Activated T-cell treated with anti-CD3 and anti-CD28 coated beads, Interleukin-2, amount 50 U/mL, for 4 hours (primary cell): ENCODE data around the gene ANKRD33B. TPM values are rescaled to one million over a fixed set of nuclear protein-coding genes. Genes with fewer than 3 reads are reported as not detected.
"Not testable (repeated sequence)": the region's sequence is repeated elsewhere in the genome, so short reads cannot be mapped to it uniquely, and the experiment has no call there.

Experiments
- ATAC-seq, 2 donors: fragments of 200-7000 bp; cut with Tn5 transposase; one replicate each; pipeline ENCODE4 v1.10.0; 2021
- DNase-seq: peaks from one replicate; pipeline ENCODE4 v3.0.0-alpha.2; 2020
- H3K27me3 Mint-ChIP-seq: one replicate; pipeline ENCODE4 v1.8.0; 2021; ENCODE audit warnings: low read depth, mixed read lengths
- H3K36me3 Mint-ChIP-seq: one replicate; pipeline ENCODE4 v1.8.0; 2022; ENCODE audit warnings: mixed read lengths; ENCODE audit not compliant: insufficient read depth
- H3K4me1 Mint-ChIP-seq: one replicate; pipeline ENCODE4 v1.8.0; 2021; ENCODE audit warnings: low read depth, mixed read lengths
- H3K4me3 Mint-ChIP-seq: one replicate; pipeline ENCODE4 v1.8.0; 2021; ENCODE audit warnings: mild to moderate bottlenecking, moderate library complexity, mixed read lengths
- H3K9me3 Mint-ChIP-seq: one replicate; pipeline ENCODE4 v1.8.0; 2021; ENCODE audit warnings: mixed read lengths
- total RNA-seq, 3 donors: library from RNA; stranded (reverse); gene quantifications; one replicate each; pipeline ENCODE4 v1.2.1, GENCODE V29; 2021

The ANKRD33B gene
- total RNA-seq, 3 donors from 2014 or later = 7.7 to 20.2 (median 9.7) TPM

- H3K9me3 Mint-ChIP-seq = no peaks in the 10 kb centered on the region
- no peak for DNase-seq
- no peaks in the 10 kb centered on the region for H3K36me3 Mint-ChIP-seq
- H3K27me3 Mint-ChIP-seq = peaks cover 2% of the 10 kb centered on the region
- H3K4me3 Mint-ChIP-seq = peak overlapping the region; percentile 71
- H3K4me1 Mint-ChIP-seq = peaks cover 33% of the 10 kb centered on the region
- peak; percentile 6 to 13 for ATAC-seq
These were observed 63.4 kb downstream of the ANKRD33B start for GRCh38 chr5:10627160-10627701.

GRCh38 chr5:10628601-10629000, 64.7 kb downstream of the ANKRD33B start:
- peaks cover 44% of the 10 kb centered on the region for H3K4me1 Mint-ChIP-seq

GRCh38 chr5:10629682-10630081, 65.8 kb downstream of the ANKRD33B start:
- Mint-ChIP-seq H3K4me1 (peaks cover 55% of the 10 kb centered on the region), H3K36me3 (no peaks in the 10 kb centered on the region), H3K9me3 (no peaks in the 10 kb centered on the region), H3K4me3 (no peak overlapping the region), H3K27me3 (peaks cover 2% of the 10 kb centered on the region)
- ATAC-seq = no peak
- DNase-seq = no peak

More at GRCh38 chr5:10628601-10629000, 64.7 kb downstream of the ANKRD33B start:
- DNase-seq (no peak), ATAC-seq (no peak)
- Mint-ChIP-seq H3K4me3 (no peak overlapping the region), H3K27me3 (peaks cover 2% of the 10 kb centered on the region), H3K9me3 (no peaks in the 10 kb centered on the region), H3K36me3 (no peaks in the 10 kb centered on the region)

GRCh38 chr5:10630126-10630525, 66.3 kb downstream of the ANKRD33B start:
- H3K4me1 Mint-ChIP-seq = peaks cover 59% of the 10 kb centered on the region

GRCh38 chr5:10630744-10631143, 66.9 kb downstream of the ANKRD33B start:
- DNase-seq, ATAC-seq, H3K36me3 Mint-ChIP-seq, H3K27me3 Mint-ChIP-seq, H3K9me3 Mint-ChIP-seq, H3K4me3 Mint-ChIP-seq: not testable (repeated sequence)
- H3K4me1 Mint-ChIP-seq = peaks cover 66% of the 10 kb centered on the region

More at GRCh38 chr5:10630126-10630525, 66.3 kb downstream of the ANKRD33B start:
- no peaks in the 10 kb centered on the region for H3K9me3 Mint-ChIP-seq
- ATAC-seq = no peak
- H3K27me3 Mint-ChIP-seq = peaks cover 2% of the 10 kb centered on the region
- H3K4me3 Mint-ChIP-seq = no peak overlapping the region
- H3K36me3 Mint-ChIP-seq = no peaks in the 10 kb centered on the region
- DNase-seq = no peak

- peaks cover 73% of the 10 kb centered on the region for H3K4me1 Mint-ChIP-seq
- no peaks in the 10 kb centered on the region for H3K9me3 Mint-ChIP-seq
- no peak for ATAC-seq
- H3K27me3 Mint-ChIP-seq = peaks cover 2% of the 10 kb centered on the region
- DNase-seq = no peak
- H3K36me3 Mint-ChIP-seq = no peaks in the 10 kb centered on the region
- peak overlapping the region; percentile 67 for H3K4me3 Mint-ChIP-seq
These were observed 67.6 kb downstream of the ANKRD33B start for GRCh38 chr5:10631316-10631996.

- peak overlapping the region; percentile 67 for H3K4me3 Mint-ChIP-seq
- no peak for DNase-seq
- ATAC-seq = peak; percentile 15 to 20
- no peaks in the 10 kb centered on the region for H3K9me3 Mint-ChIP-seq
- H3K4me1 Mint-ChIP-seq = peaks cover 76% of the 10 kb centered on the region
- peaks cover 2% of the 10 kb centered on the region for H3K27me3 Mint-ChIP-seq
- no peaks in the 10 kb centered on the region for H3K36me3 Mint-ChIP-seq
These were observed 68.4 kb downstream of the ANKRD33B start for GRCh38 chr5:10632110-10632761.

- ATAC-seq (no peak), DNase-seq (no peak)
- H3K27me3 Mint-ChIP-seq = peaks cover 2% of the 10 kb centered on the region
- H3K4me1 Mint-ChIP-seq = peaks cover 68% of the 10 kb centered on the region
- H3K4me3 Mint-ChIP-seq = peak overlapping the region; percentile 50
- H3K9me3 Mint-ChIP-seq = peaks cover under 1% of the 10 kb centered on the region
- no peaks in the 10 kb centered on the region for H3K36me3 Mint-ChIP-seq
These were observed 69.6 kb downstream of the ANKRD33B start for GRCh38 chr5:10633271-10634049.

GRCh38 chr5:10634050-10634449, 70.2 kb downstream of the ANKRD33B start:
- peaks cover 4% of the 10 kb centered on the region for H3K9me3 Mint-ChIP-seq

GRCh38 chr5:10634562-10634961, 70.7 kb downstream of the ANKRD33B start:
- DNase-seq (no peak), ATAC-seq (no peak)
- Mint-ChIP-seq H3K36me3 (no peaks in the 10 kb centered on the region), H3K9me3 (peaks cover 4% of the 10 kb centered on the region), H3K4me3 (no peak overlapping the region), H3K4me1 (peaks cover 65% of the 10 kb centered on the region), H3K27me3 (no peaks in the 10 kb centered on the region)

More at GRCh38 chr5:10634050-10634449, 70.2 kb downstream of the ANKRD33B start:
- ATAC-seq (no peak), DNase-seq (no peak)
- peak overlapping the region; percentile 50 for H3K4me3 Mint-ChIP-seq
- no peaks in the 10 kb centered on the region for H3K36me3 Mint-ChIP-seq
- peaks cover 2% of the 10 kb centered on the region for H3K27me3 Mint-ChIP-seq
- H3K4me1 Mint-ChIP-seq = peaks cover 68% of the 10 kb centered on the region

- ATAC-seq (peak; percentile 95 to 96), DNase-seq (peak; percentile 38)
- Mint-ChIP-seq H3K9me3 (peaks cover 4% of the 10 kb centered on the region), H3K4me3 (peak overlapping the region; percentile 69), H3K36me3 (peaks cover 3% of the 10 kb centered on the region), H3K4me1 (peaks cover 62% of the 10 kb centered on the region), H3K27me3 (no peaks in the 10 kb centered on the region)
These were observed 71.5 kb downstream of the ANKRD33B start for GRCh38 chr5:10635257-10635866.

- Mint-ChIP-seq H3K27me3 (no peaks in the 10 kb centered on the region), H3K4me1 (peaks cover 60% of the 10 kb centered on the region), H3K36me3 (peaks cover 3% of the 10 kb centered on the region), H3K4me3 (peak overlapping the region; percentile 69), H3K9me3 (peaks cover 4% of the 10 kb centered on the region)
- DNase-seq (no peak), ATAC-seq (peak in 1 of 2 donors; percentile 2)
These were observed 72.0 kb downstream of the ANKRD33B start for GRCh38 chr5:10635867-10636350.

- ATAC-seq (no peak), DNase-seq (no peak)
- Mint-ChIP-seq H3K27me3 (no peaks in the 10 kb centered on the region), H3K9me3 (peaks cover 4% of the 10 kb centered on the region), H3K36me3 (peaks cover 3% of the 10 kb centered on the region), H3K4me1 (peaks cover 53% of the 10 kb centered on the region), H3K4me3 (no peak overlapping the region)
These were observed 72.7 kb downstream of the ANKRD33B start for GRCh38 chr5:10636363-10637142.
